ENCODE results near the gene WDR46.
"Not testable (repeated sequence)": the region's sequence is repeated elsewhere in the genome, so short reads cannot be mapped to it uniquely, and the experiment has no call there.

DNA sequence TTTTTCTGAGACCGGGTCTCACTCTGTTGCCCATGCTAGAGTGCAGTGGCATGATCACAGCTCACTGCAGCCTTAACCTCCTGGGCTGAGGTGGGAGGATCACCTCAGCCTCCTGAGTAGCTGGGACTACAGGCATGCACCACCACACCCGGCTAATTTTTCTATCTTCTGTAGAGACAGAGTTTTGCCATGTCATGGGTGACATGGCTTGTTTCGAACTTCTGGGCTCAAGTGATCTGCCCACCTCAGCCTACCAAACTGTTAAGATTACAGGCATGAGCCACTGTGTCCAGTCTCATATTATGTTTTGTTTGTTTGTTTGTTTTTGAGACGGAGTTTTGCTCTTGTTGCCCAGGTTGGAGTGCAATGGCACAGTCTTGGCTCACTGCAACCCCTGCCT is 3.8 kb downstream of the WDR46 start:
- TF ChIP-seq, protein P1, sequence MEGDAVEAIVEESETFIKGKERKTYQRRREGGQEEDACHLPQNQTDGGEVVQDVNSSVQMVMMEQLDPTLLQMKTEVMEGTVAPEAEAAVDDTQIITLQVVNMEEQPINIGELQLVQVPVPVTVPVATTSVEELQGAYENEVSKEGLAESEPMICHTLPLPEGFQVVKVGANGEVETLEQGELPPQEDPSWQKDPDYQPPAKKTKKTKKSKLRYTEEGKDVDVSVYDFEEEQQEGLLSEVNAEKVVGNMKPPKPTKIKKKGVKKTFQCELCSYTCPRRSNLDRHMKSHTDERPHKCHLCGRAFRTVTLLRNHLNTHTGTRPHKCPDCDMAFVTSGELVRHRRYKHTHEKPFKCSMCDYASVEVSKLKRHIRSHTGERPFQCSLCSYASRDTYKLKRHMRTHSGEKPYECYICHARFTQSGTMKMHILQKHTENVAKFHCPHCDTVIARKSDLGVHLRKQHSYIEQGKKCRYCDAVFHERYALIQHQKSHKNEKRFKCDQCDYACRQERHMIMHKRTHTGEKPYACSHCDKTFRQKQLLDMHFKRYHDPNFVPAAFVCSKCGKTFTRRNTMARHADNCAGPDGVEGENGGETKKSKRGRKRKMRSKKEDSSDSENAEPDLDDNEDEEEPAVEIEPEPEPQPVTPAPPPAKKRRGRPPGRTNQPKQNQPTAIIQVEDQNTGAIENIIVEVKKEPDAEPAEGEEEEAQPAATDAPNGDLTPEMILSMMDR (IDR thresholded peaks at IDR 0.05): not testable (repeated sequence)
- TF ChIP-seq POLR2A (IDR thresholded peaks at IDR 0.05): not testable (repeated sequence)
